ENCODE data around the gene CD2.
"Not testable (repeated sequence)": the region's sequence is repeated elsewhere in the genome, so short reads cannot be mapped to it uniquely, and the experiment has no call there.

CD2 gene

DNA sequence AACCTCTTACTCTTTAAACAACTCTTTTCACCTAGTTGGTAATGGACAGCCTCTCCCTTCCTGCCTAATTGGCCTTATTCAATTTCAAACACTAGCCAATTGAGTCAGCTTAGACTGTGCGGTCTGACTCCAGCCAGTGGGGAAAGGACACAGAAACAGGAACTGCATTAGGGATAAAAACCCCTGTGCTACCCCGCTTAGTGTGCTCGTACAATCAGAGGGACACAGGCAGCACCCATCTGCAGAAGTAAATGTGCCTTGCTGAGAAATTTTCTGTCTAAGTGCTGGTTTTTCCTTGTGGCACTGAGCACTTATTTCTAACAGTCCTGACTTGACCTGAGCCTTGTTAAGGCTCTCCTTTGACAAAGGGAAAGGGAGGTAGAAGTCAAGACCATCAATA, 6.0 kb upstream of the CD2 start:
- Histone ChIP-seq H3K9ac (ENCODE audit: low read length in 2 of 2) (no peak overlapping the region), H3K36me3 (ENCODE audit: control insufficient read depth in 2 of 2, insufficient read depth in 2 of 2, low read length in 2 of 2) (no peaks in the 10 kb centered on the region), H3K4me1 (ENCODE audit: control insufficient read depth, insufficient read depth, low read length) (no peaks in the 10 kb centered on the region), H3K9me3 (ENCODE audit: control insufficient read depth in 2 of 2, low read length in 2 of 2) (peaks cover 25 to 27% of the 10 kb centered on the region in 2 donors), H3K27ac (ENCODE audit: low read length) (no peak overlapping the region), H3K4me3 (ENCODE audit: low read length in 2 of 2) (no peak overlapping the region), H3K27me3 (ENCODE audit: control insufficient read depth in 1 of 2, insufficient read depth in 2 of 2, low read length in 2 of 2) (no peaks in the 10 kb centered on the region)

DNA sequence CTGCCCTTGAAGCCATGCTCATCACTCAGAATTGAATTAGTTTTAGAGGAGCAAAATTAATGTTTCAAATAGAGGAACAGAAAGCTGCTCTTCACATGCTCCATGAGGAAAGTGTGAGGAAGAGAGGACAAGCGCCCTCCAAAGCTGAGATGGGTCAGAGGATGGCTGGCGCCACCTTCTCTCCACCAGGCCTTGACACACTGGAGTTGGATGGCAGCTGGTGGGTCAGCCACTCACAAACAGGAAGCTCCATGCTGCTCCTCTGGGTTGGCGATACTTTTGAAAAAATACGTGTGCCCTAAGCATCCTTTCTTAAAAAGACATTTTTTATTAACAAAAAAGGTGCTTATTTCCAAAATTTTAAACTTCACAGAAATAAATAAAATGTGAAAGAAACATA, 3.1 kb upstream of the CD2 start:
- no peaks in the 10 kb centered on the region for H3K36me3 ChIP-seq (ENCODE audit: control insufficient read depth in 2 of 2, insufficient read depth in 2 of 2, low read length in 2 of 2)
- no peak overlapping the region for H3K4me3 ChIP-seq (ENCODE audit: low read length in 2 of 2)
- H3K27ac ChIP-seq (ENCODE audit: low read length) = no peak overlapping the region

DNA sequence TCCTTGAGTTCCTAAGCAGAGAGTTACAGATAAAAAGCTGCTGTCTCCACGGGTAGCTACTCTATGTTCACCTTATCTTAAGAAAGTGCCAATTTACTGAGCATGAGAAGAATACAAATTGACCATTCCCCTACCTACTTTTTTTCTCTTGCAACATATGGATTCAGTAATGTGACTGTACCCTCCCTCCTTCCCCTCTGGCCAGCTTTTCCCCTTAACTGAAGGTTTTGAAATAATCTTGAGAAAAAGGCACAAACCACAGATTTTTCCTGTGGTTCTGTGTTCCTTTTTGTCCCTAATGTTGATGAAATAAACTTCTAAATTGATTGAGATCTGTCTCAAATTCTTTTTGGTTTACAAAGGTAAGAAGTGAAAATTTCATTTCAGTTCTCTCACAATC, 2.6 kb upstream of the CD2 start:
- Histone ChIP-seq H3K27ac (ENCODE audit: low read length) (no peak overlapping the region), H3K9ac (ENCODE audit: low read length in 2 of 2) (no peak overlapping the region), H3K4me1 (ENCODE audit: control insufficient read depth, insufficient read depth, low read length) (no peaks in the 10 kb centered on the region), H3K27me3 (ENCODE audit: control insufficient read depth in 1 of 2, insufficient read depth in 2 of 2, low read length in 2 of 2) (no peaks in the 10 kb centered on the region), H3K9me3 (ENCODE audit: control insufficient read depth in 2 of 2, low read length in 2 of 2) (peaks cover 13% of the 10 kb centered on the region in 2 donors), H3K36me3 (ENCODE audit: control insufficient read depth in 2 of 2, insufficient read depth in 2 of 2, low read length in 2 of 2) (no peaks in the 10 kb centered on the region), H3K4me3 (ENCODE audit: low read length in 2 of 2) (no peak overlapping the region)

More for the DNA sequence above, 3.1 kb upstream of the CD2 start:
- H3K4me1 ChIP-seq (ENCODE audit: control insufficient read depth, insufficient read depth, low read length) = no peaks in the 10 kb centered on the region
- no peaks in the 10 kb centered on the region for H3K27me3 ChIP-seq (ENCODE audit: control insufficient read depth in 1 of 2, insufficient read depth in 2 of 2, low read length in 2 of 2)
- peaks cover 13% of the 10 kb centered on the region in 2 donors for H3K9me3 ChIP-seq (ENCODE audit: control insufficient read depth in 2 of 2, low read length in 2 of 2)
- no peak overlapping the region for H3K9ac ChIP-seq (ENCODE audit: low read length in 2 of 2)

DNA sequence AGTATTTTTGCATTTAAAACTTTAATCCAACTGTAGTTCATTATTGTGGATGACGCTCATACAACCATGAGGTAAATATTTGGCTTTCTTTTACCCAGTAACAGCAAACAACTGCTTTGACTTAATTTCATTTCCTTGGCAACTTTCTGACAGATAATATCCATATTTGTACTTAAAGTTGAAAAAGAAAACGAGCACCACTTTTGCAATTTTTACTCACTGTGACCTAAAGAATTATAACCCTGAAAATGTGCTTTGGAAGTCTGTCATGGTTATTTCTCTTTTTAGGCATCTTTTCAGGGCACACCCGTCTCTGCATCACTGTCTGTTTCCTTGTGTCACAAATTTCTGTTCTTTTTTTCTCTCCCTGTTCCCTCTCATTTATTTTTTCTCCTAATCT, 918 bp upstream of the CD2 start:
- no peak overlapping the region for H3K4me3 ChIP-seq (ENCODE audit: low read length in 2 of 2)
- H3K36me3 ChIP-seq (ENCODE audit: control insufficient read depth in 2 of 2, insufficient read depth in 2 of 2, low read length in 2 of 2) = no peaks in the 10 kb centered on the region
- no peaks in the 10 kb centered on the region for H3K27me3 ChIP-seq (ENCODE audit: control insufficient read depth in 1 of 2, insufficient read depth in 2 of 2, low read length in 2 of 2)
- no peaks in the 10 kb centered on the region for H3K4me1 ChIP-seq (ENCODE audit: control insufficient read depth, insufficient read depth, low read length)
- peaks cover 0 to 6% of the 10 kb centered on the region in 2 donors for H3K9me3 ChIP-seq (ENCODE audit: control insufficient read depth in 2 of 2, low read length in 2 of 2)
- H3K27ac ChIP-seq (ENCODE audit: low read length) = no peak overlapping the region
- no peak overlapping the region for H3K9ac ChIP-seq (ENCODE audit: low read length in 2 of 2)

DNA sequence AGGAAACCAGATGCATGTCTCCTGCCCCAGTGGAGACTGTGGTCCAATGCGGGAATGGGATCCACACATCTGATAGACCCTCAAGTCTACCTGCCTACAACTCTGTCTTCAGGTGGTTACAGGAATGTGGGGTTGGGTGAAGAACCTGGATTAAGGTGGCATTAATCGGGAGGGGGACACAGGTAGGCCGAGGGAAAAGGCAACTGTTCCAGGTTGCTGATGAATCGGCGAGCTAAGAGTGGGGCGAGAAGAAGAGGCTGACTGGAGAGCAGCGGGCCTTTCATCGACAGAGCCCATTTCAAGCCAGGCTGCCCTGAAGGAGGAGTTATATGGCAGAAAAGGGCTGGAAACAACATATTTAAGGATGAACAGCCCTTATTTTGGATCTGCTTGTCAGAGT, 836 bp downstream of the CD2 start:
- no peaks in the 10 kb centered on the region for H3K4me1 ChIP-seq (ENCODE audit: control insufficient read depth, insufficient read depth, low read length)
- H3K4me3 ChIP-seq (ENCODE audit: low read length in 2 of 2) = no peak overlapping the region
- no peak overlapping the region for H3K27ac ChIP-seq (ENCODE audit: low read length)
- no peaks in the 10 kb centered on the region for H3K9me3 ChIP-seq (ENCODE audit: control insufficient read depth in 2 of 2, low read length in 2 of 2)
- no peak overlapping the region for H3K9ac ChIP-seq (ENCODE audit: low read length in 2 of 2)
- H3K36me3 ChIP-seq (ENCODE audit: control insufficient read depth in 2 of 2, insufficient read depth in 2 of 2, low read length in 2 of 2) = no peaks in the 10 kb centered on the region
- H3K27me3 ChIP-seq (ENCODE audit: control insufficient read depth in 1 of 2, insufficient read depth in 2 of 2, low read length in 2 of 2) = no peaks in the 10 kb centered on the region

DNA sequence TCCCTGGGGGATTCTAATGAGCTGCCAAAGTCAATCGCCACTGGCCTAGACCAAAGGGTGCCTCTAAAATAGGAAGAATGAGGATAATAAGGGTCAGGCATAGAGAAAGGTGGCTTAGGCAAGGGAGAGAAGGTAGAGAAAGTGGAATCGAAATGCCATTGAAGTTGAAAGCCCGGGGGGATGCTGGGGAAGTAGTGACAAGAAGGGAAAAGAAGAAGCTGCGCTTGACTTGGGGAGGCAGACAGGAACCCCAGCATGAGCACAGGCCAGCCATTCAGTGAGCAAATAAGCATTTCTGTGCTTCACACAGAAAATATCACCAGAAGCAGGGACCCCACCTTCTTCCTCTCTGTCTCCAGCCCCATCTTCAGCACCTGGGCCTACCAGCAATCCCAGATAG, 1.5 kb downstream of the CD2 start:
- Histone ChIP-seq H3K4me1 (ENCODE audit: control insufficient read depth, insufficient read depth, low read length) (no peaks in the 10 kb centered on the region), H3K27ac (ENCODE audit: low read length) (no peak overlapping the region), H3K36me3 (ENCODE audit: control insufficient read depth in 2 of 2, insufficient read depth in 2 of 2, low read length in 2 of 2) (no peaks in the 10 kb centered on the region), H3K9me3 (ENCODE audit: control insufficient read depth in 2 of 2, low read length in 2 of 2) (no peaks in the 10 kb centered on the region), H3K27me3 (ENCODE audit: control insufficient read depth in 1 of 2, insufficient read depth in 2 of 2, low read length in 2 of 2) (no peaks in the 10 kb centered on the region), H3K4me3 (ENCODE audit: low read length in 2 of 2) (no peak overlapping the region), H3K9ac (ENCODE audit: low read length in 2 of 2) (no peak overlapping the region)

DNA sequence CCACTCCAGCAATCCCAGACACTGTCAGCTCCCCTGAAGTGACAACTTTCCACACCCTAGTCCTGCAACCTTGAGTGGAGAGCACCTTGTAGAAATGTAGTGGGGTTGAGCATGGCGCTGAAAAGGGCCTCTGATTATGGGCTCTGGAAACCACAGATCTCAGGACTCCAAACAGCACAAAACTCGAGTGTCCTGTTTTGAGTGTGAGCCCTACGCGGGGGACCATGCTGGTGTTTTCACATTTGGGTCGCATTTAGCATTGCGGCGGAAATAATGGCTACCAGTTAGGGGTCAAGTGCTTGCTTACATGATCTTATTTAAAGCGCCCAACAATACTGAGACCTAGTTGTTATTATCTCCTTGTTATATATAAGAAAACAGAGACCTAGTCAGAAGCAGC, 1.9 kb downstream of the CD2 start:
- H3K36me3 ChIP-seq (ENCODE audit: control insufficient read depth in 2 of 2, insufficient read depth in 2 of 2, low read length in 2 of 2); H3K27me3 ChIP-seq (ENCODE audit: control insufficient read depth in 1 of 2, insufficient read depth in 2 of 2, low read length in 2 of 2); H3K27ac ChIP-seq (ENCODE audit: low read length); H3K9ac ChIP-seq (ENCODE audit: low read length in 2 of 2); H3K4me1 ChIP-seq (ENCODE audit: control insufficient read depth, insufficient read depth, low read length); H3K9me3 ChIP-seq (ENCODE audit: control insufficient read depth in 2 of 2, low read length in 2 of 2); H3K4me3 ChIP-seq (ENCODE audit: low read length in 2 of 2): not testable (repeated sequence)

DNA sequence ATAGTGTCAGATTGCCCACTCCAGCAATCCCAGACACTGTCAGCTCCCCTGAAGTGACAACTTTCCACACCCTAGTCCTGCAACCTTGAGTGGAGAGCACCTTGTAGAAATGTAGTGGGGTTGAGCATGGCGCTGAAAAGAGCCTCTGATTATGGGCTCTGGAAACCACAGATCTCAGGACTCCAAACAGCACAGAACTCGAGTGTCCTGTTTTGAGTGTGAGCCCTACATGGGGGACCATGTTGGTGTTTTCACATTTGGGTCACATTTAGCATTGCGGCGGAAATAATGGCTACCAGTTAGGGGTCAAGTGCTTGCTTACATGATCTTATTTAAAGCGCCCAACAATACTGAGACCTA, 4.2 kb downstream of the CD2 start:
- not testable (repeated sequence) for H3K27ac ChIP-seq (ENCODE audit: low read length); H3K27me3 ChIP-seq (ENCODE audit: control insufficient read depth in 1 of 2, insufficient read depth in 2 of 2, low read length in 2 of 2); H3K4me1 ChIP-seq (ENCODE audit: control insufficient read depth, insufficient read depth, low read length); H3K4me3 ChIP-seq (ENCODE audit: low read length in 2 of 2); H3K36me3 ChIP-seq (ENCODE audit: control insufficient read depth in 2 of 2, insufficient read depth in 2 of 2, low read length in 2 of 2); H3K9ac ChIP-seq (ENCODE audit: low read length in 2 of 2); H3K9me3 ChIP-seq (ENCODE audit: control insufficient read depth in 2 of 2, low read length in 2 of 2)

DNA sequence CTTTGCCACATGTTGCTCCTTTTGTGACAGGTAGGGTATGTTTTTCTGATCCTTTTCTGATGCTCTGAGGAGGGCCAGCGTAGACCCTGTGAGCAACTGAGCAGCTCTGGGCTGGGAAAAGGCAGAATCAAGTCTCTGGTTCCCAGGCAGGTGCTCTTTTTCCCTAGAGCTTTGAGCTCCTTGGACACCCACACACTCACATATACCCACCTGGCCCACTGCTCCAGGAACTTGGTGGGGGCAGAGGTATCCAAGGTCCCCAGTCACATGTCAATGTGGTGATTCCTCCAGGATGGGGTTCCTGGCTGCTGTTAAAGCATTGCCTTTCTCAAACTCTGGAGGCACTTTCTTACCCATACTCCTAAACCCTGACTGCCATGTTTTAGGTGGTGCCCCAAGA, 5.4 kb downstream of the CD2 start:
- H3K36me3 ChIP-seq (ENCODE audit: control insufficient read depth in 2 of 2, insufficient read depth in 2 of 2, low read length in 2 of 2) = no peaks in the 10 kb centered on the region
- H3K4me3 ChIP-seq (ENCODE audit: low read length in 2 of 2) = no peak overlapping the region
- H3K9me3 ChIP-seq (ENCODE audit: control insufficient read depth in 2 of 2, low read length in 2 of 2) = no peaks in the 10 kb centered on the region
- no peak overlapping the region for H3K27ac ChIP-seq (ENCODE audit: low read length)
- H3K9ac ChIP-seq (ENCODE audit: low read length in 2 of 2) = no peak overlapping the region
- H3K4me1 ChIP-seq (ENCODE audit: control insufficient read depth, insufficient read depth, low read length) = peaks cover 3% of the 10 kb centered on the region
- H3K27me3 ChIP-seq (ENCODE audit: control insufficient read depth in 1 of 2, insufficient read depth in 2 of 2, low read length in 2 of 2) = no peaks in the 10 kb centered on the region

DNA sequence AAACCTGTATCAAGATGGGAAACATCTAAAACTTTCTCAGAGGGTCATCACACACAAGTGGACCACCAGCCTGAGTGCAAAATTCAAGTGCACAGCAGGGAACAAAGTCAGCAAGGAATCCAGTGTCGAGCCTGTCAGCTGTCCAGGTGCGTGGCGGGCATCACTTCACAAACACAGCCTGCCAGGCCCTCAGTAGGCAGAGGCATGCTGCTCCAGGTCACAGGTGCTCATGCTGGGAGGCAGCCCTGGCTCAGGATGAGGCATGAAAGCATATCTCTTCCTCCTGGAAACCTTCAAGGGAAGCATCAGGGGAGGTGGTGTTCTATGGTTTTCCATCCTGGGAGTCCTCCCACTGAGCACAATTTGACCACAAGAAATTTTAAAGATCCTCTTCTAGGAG, 6.3 kb downstream of the CD2 start:
- H3K9ac ChIP-seq (ENCODE audit: low read length in 2 of 2) = no peak overlapping the region
- H3K4me1 ChIP-seq (ENCODE audit: control insufficient read depth, insufficient read depth, low read length) = peaks cover 3% of the 10 kb centered on the region

DNA sequence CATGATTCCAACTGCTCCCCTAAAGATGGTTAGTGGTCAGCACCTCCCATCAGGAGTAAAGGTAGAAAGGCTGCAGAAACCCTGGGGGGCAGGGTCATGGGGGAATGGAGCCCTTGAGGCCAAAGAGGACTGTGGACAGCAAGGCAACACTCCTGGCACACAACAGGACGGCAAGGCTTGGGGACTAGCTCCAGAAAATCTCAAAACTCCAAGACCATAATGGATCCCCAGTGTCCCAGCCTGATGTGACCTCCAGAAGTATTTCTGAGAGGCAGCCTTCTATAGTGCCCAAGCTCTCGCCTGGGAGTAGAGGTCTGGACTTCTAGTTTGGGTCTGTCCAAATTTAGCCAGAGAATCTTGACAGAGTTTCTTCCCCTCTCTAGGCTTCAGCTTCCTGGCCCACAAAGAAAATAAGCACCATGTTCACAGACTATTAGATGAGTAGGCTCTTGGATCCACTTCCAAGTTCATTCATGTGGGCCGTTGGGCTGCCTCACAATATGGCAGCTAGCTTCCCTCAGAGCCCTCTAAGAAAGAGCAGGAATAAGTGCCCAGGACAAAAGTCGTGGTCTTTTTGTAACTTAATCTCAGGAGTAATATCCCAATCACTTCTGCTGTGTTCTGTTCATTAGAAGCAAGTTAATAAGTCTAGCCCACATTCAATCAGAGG, 6.9 kb downstream of the CD2 start:
- Histone ChIP-seq H3K4me3 (ENCODE audit: low read length in 2 of 2) (no peak overlapping the region), H3K27ac (ENCODE audit: low read length) (no peak overlapping the region), H3K27me3 (ENCODE audit: control insufficient read depth in 1 of 2, insufficient read depth in 2 of 2, low read length in 2 of 2) (no peaks in the 10 kb centered on the region), H3K4me1 (ENCODE audit: control insufficient read depth, insufficient read depth, low read length) (peaks cover 3% of the 10 kb centered on the region), H3K36me3 (ENCODE audit: control insufficient read depth in 2 of 2, insufficient read depth in 2 of 2, low read length in 2 of 2) (no peaks in the 10 kb centered on the region), H3K9ac (ENCODE audit: low read length in 2 of 2) (no peak overlapping the region), H3K9me3 (ENCODE audit: control insufficient read depth in 2 of 2, low read length in 2 of 2) (no peaks in the 10 kb centered on the region)

More for the DNA sequence above, 6.3 kb downstream of the CD2 start:
- Histone ChIP-seq H3K36me3 (ENCODE audit: control insufficient read depth in 2 of 2, insufficient read depth in 2 of 2, low read length in 2 of 2) (no peaks in the 10 kb centered on the region), H3K27me3 (ENCODE audit: control insufficient read depth in 1 of 2, insufficient read depth in 2 of 2, low read length in 2 of 2) (no peaks in the 10 kb centered on the region), H3K27ac (ENCODE audit: low read length) (no peak overlapping the region), H3K9me3 (ENCODE audit: control insufficient read depth in 2 of 2, low read length in 2 of 2) (no peaks in the 10 kb centered on the region), H3K4me3 (ENCODE audit: low read length in 2 of 2) (no peak overlapping the region)

Measured in stomach smooth muscle (tissue), 2 donors.